ENCODE data around the gene CHPF2.

DNA sequence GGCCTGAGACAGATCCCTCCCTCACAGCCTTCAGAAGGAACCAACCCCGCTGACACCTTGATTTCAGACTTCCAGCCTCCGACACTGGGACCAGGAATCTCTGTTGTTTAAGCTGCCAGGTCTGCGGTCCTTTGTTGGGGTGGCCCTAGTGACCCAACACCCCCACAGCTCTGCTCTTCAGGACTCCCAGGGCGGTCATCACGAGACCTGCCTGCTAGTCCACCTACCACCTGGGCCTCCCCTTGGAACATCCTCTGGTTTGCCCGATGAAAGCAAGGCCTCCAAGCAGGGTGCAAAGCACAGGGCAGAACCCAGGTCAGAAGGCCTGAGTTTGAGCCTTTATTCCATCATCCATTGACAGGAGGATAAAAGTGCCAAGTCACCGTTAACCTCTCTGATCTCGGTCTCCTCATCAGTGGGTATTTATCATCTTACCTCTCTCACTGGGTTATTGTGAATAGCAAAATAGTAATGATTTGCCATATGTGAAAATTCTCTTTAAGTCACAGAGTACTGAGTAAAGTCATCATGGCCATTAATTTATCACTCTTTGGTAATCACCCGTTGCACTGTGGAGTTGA is 33.2 kb downstream of the CHPF2 start:
- TF ChIP-seq, protein P1, sequence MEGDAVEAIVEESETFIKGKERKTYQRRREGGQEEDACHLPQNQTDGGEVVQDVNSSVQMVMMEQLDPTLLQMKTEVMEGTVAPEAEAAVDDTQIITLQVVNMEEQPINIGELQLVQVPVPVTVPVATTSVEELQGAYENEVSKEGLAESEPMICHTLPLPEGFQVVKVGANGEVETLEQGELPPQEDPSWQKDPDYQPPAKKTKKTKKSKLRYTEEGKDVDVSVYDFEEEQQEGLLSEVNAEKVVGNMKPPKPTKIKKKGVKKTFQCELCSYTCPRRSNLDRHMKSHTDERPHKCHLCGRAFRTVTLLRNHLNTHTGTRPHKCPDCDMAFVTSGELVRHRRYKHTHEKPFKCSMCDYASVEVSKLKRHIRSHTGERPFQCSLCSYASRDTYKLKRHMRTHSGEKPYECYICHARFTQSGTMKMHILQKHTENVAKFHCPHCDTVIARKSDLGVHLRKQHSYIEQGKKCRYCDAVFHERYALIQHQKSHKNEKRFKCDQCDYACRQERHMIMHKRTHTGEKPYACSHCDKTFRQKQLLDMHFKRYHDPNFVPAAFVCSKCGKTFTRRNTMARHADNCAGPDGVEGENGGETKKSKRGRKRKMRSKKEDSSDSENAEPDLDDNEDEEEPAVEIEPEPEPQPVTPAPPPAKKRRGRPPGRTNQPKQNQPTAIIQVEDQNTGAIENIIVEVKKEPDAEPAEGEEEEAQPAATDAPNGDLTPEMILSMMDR (IDR thresholded peaks at IDR 0.05), result no peak
- TF ChIP-seq EP300 (IDR thresholded peaks at IDR 0.05) (no peak), POLR2A (IDR thresholded peaks at IDR 0.05) (no peak)
